ENCODE results near the gene CXCL17. TPM values are rescaled to one million over a fixed set of nuclear protein-coding genes. Genes with fewer than 3 reads are reported as not detected.

The CXCL17 gene
- total and polyA plus RNA-seq, 2 experiments from 2014 or later = 4.4 to 16.7 TPM

GRCh38 chr19:42424345-42424707, 18.4 kb downstream of the CXCL17 start:
- H3K4me3 ChIP-seq = no peak overlapping the region
- no peaks in the 10 kb centered on the region for H3K9me2 ChIP-seq (replicated peaks; ENCODE audit: insufficient read depth)
- H3K4me2 ChIP-seq = peak overlapping the region; percentile 89
- WGBS (ENCODE audit: low lambda C conversion rate, missing lambda C conversion rate) = 72% methylated on average over 15 of the region's 15 CpGs
- H3K9me3 ChIP-seq (ENCODE audit: low read depth) = no peaks in the 10 kb centered on the region
- no peaks in the 10 kb centered on the region for H3K36me3 ChIP-seq (replicated peaks; ENCODE audit: insufficient read depth, low read depth)
- no peaks in the 10 kb centered on the region for H4K20me1 ChIP-seq (ENCODE audit: insufficient read depth, poor library complexity, severe bottlenecking)
- H2AFZ ChIP-seq = peak overlapping the region; percentile 82
- H3K27ac ChIP-seq = peak overlapping the region; percentile 8
- TF ChIP-seq, protein P1, sequence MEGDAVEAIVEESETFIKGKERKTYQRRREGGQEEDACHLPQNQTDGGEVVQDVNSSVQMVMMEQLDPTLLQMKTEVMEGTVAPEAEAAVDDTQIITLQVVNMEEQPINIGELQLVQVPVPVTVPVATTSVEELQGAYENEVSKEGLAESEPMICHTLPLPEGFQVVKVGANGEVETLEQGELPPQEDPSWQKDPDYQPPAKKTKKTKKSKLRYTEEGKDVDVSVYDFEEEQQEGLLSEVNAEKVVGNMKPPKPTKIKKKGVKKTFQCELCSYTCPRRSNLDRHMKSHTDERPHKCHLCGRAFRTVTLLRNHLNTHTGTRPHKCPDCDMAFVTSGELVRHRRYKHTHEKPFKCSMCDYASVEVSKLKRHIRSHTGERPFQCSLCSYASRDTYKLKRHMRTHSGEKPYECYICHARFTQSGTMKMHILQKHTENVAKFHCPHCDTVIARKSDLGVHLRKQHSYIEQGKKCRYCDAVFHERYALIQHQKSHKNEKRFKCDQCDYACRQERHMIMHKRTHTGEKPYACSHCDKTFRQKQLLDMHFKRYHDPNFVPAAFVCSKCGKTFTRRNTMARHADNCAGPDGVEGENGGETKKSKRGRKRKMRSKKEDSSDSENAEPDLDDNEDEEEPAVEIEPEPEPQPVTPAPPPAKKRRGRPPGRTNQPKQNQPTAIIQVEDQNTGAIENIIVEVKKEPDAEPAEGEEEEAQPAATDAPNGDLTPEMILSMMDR (IDR thresholded peaks at IDR 0.05; ENCODE audit: poor library complexity) = no peak
- no peak for TF ChIP-seq EZH2 (IDR thresholded peaks at IDR 0.05; ENCODE audit: borderline replicate concordance)
- TF ChIP-seq EZH2phosphoT487 (IDR thresholded peaks at IDR 0.05; ENCODE audit: low read depth, severe bottlenecking, unreplicated experiment) = no peak
- peaks cover 17% of the 10 kb centered on the region for H3K4me1 ChIP-seq (ENCODE audit: insufficient read depth)
- peaks cover 2% of the 10 kb centered on the region for H3K79me2 ChIP-seq
- H3K27me3 ChIP-seq = no peaks in the 10 kb centered on the region
- DNase-seq (ENCODE audit: low spot score) = no peak

GRCh38 chr19:42423462-42424344, 19.0 kb downstream of the CXCL17 start:
- H3K27ac ChIP-seq = peak overlapping the region; percentile 24
- peak overlapping the region; percentile 82 for H2AFZ ChIP-seq
- no peaks in the 10 kb centered on the region for H3K9me2 ChIP-seq (replicated peaks; ENCODE audit: insufficient read depth)

DNA sequence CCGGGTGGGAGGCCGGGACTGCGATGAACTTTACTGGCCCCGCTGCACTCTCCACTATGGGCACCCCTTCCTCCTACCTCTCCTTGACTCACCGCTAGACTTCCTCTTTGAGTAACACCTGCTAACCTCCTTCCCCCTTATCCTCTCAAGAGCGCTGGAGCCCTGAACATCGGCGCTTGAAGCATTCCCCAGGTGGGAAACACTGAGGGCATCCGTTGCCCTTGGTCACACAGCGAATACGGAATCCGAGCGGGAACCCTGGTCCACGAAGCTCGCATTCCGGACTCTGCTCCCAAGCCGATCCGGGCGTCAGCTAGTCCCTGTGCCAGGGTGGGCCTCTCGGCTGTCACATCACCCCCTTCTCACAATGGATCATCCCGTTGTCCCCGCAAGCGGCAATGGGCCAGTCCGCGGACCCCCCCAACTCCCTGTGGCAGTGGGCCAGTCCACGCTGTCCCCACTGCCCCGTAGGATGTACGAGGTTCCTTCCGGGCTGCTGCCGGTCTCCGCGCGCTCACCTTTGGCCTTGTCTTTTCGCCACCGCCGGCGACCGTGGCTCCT, 19.8 kb downstream of the CXCL17 start:
- DNase-seq (ENCODE audit: low spot score) = peak; percentile 66
- 5% methylated on average over 38 of the region's 38 CpGs for WGBS (ENCODE audit: low lambda C conversion rate, missing lambda C conversion rate)
- Histone ChIP-seq H3K9me3 (ENCODE audit: low read depth) (no peaks in the 10 kb centered on the region), H3K27me3 (no peaks in the 10 kb centered on the region), H2AFZ (peak overlapping the region; percentile 82), H3K9me2 (replicated peaks; ENCODE audit: insufficient read depth) (no peaks in the 10 kb centered on the region), H3K27ac (peak overlapping the region; percentile 24), H3K36me3 (replicated peaks; ENCODE audit: insufficient read depth, low read depth) (no peaks in the 10 kb centered on the region), H3K79me2 (peaks cover 2% of the 10 kb centered on the region), H3K4me2 (peak overlapping the region; percentile 89), H3K4me1 (ENCODE audit: insufficient read depth) (peaks cover 17% of the 10 kb centered on the region), H3K4me3 (peak overlapping the region; percentile 81), H4K20me1 (ENCODE audit: insufficient read depth, poor library complexity, severe bottlenecking) (no peaks in the 10 kb centered on the region)
- TF ChIP-seq, protein P1 (IDR thresholded peaks at IDR 0.05; ENCODE audit: poor library complexity) = no peak
- TF ChIP-seq EZH2phosphoT487 (IDR thresholded peaks at IDR 0.05; ENCODE audit: low read depth, severe bottlenecking, unreplicated experiment) (no peak), EZH2 (IDR thresholded peaks at IDR 0.05; ENCODE audit: borderline replicate concordance) (no peak)

More at GRCh38 chr19:42423462-42424344, 19.0 kb downstream of the CXCL17 start:
- WGBS (ENCODE audit: low lambda C conversion rate, missing lambda C conversion rate) = 21% methylated on average over 51 of the region's 65 CpGs
- TF ChIP-seq EZH2phosphoT487 (IDR thresholded peaks at IDR 0.05; ENCODE audit: low read depth, severe bottlenecking, unreplicated experiment) (no peak), EZH2 (IDR thresholded peaks at IDR 0.05; ENCODE audit: borderline replicate concordance) (no peak)
- TF ChIP-seq, protein P1 (IDR thresholded peaks at IDR 0.05; ENCODE audit: poor library complexity) = no peak
- peak; percentile 90 for DNase-seq (ENCODE audit: low spot score)
- H3K79me2 ChIP-seq = peaks cover 2% of the 10 kb centered on the region
- no peaks in the 10 kb centered on the region for H4K20me1 ChIP-seq (ENCODE audit: insufficient read depth, poor library complexity, severe bottlenecking)
- peak overlapping the region; percentile 81 for H3K4me3 ChIP-seq
- H3K4me1 ChIP-seq (ENCODE audit: insufficient read depth) = peaks cover 17% of the 10 kb centered on the region
- peak overlapping the region; percentile 89 for H3K4me2 ChIP-seq
- no peaks in the 10 kb centered on the region for H3K36me3 ChIP-seq (replicated peaks; ENCODE audit: insufficient read depth, low read depth)
- no peaks in the 10 kb centered on the region for H3K9me3 ChIP-seq (ENCODE audit: low read depth)
- H3K27me3 ChIP-seq = no peaks in the 10 kb centered on the region
